HEK293 (cell line): ENCODE data around the gene INSRR.

Source experiments
- CTCF ChIP-seq: fragments of 450-650 bp; formaldehyde crosslinking; IDR thresholded peaks from 2 replicates; pipeline ENCODE4 v1.5.1; 2016; ENCODE audit warnings: missing biosample characterization, missing genetic modification characterization
- ZBTB21 ChIP-seq: fragments of 450-650 bp; formaldehyde crosslinking; IDR thresholded peaks from 2 replicates; pipeline ENCODE4 v1.5.1; 2017; ENCODE audit warnings: missing biosample characterization, missing genetic modification characterization

GRCh38 chr1:156814571-156815260 lies 44.2 kb downstream of the INSRR start:
- TF ChIP-seq CTCF (tag by site-specific recombination), result no peak
- TF ChIP-seq ZBTB21, result no peak
